HG03571 (cell line): Measurements from ENCODE around the gene LMO1.

Source experiments
- ATAC-seq: cut with Tn5 transposase; IDR thresholded peaks from one replicate; pipeline ENCODE4 v1.9.1; 2021; ENCODE audit not compliant: unreplicated experiment

The LMO1 gene

DNA sequence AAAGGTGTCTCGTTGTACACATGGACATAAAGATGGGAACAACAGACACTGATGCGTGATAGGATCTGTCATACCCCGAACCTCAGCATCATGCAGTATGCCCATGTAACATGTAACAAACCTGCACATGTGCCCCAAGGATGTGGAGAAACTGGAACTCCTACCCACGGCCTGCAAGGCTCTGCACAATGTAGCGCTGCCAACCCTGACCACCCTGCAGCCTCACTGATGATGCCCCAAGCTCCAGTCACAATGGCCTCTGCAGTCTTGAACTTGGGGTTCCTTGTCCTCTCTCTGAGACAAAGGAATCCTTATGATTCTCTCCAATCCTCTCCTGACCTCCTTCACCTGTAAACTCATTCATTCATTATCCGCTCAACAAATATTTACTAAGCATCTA is 14.2 kb downstream of the LMO1 start:
- ATAC-seq: no peak

- no peak for ATAC-seq
Measured at GRCh38 chr11:8248786-8249185, 14.9 kb downstream of the LMO1 start.

DNA sequence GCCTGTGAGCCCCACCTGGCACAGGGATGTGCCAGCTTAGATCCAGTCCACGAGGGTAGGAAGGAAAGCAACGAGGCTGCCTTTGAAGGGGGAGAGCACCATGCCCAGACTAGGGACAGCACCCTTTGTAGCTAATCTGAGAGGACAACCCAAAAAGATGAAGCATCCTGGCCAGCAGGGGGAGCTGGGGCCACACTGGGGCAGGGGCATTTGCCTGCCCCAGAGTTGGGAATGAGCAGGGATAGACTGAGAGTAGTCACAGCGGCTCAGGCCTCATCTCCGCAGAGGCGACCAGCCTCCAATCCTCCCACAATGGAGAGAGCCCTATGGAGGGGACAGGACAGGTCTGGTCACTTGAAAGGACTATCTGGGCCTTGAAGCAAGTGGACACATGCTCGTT is 16.4 kb downstream of the LMO1 start:
- no peak for ATAC-seq

DNA sequence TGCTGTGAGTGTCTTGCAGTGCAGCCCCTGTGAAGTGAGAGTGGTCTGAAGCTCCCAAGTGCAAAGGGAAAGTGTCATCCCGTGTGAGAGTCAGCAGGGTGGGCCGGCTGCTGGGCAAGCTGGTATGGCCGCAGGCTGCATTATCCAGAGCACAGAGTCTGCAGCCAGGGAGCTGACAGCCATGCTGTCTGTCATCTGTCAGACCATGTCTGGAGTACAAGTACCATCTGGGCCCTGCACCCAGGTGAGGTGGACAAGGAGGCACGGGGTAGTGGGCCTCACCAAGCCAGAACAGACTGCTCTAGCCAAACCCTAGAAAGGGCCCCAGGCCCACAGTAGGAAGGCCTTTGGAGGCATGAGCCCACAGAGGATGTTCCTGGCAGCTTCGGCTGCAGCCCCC is 20.2 kb downstream of the LMO1 start:
- no peak for ATAC-seq

GRCh38 chr11:8242499-8243280 is 21.0 kb downstream of the LMO1 start:
- ATAC-seq: no peak

DNA sequence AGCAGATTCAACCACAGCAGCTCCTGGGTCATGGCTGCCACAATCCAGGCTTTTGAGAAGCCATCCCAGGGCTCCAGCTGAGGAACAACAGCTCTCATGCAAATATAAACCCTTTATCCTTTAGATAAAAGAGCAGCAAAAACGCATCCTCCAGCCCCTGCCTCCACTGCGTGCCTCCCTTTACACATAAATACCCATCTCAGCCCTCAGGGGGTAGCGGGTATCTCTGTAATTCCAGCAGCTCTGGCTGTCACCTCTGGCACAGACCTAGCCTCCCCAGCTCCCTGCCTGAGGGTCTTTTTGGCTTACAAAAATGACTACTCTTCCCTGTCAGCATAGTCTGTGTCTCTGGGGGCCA is 21.6 kb downstream of the LMO1 start:
- ATAC-seq: no peak

- ATAC-seq: no peak
Measured at GRCh38 chr11:8241373-8242117, 22.1 kb downstream of the LMO1 start.

- ATAC-seq: no peak
Measured at GRCh38 chr11:8239536-8240228, 24.0 kb downstream of the LMO1 start.

- no peak for ATAC-seq
Measured at GRCh38 chr11:8239040-8239439, 24.6 kb downstream of the LMO1 start.

DNA sequence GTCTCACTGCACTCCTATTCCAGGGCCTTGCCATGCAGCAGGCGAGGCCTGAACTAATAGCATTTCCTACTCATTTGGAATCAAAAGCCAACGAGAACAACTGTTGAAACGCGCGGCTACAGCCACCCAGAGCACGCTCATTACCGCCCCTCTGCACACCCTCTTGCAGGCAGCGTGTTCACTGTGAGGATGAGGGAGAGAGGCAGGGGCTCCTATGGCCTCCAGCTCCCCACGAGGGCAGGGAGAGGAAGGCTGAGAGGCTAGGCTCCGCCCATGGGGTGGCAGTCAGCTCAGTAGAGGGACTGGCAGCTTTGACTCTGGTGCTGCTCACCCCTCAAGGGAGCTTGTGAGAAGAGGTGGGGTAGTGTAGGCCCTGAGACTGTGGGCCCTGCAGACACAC is 26.2 kb downstream of the LMO1 start:
- ATAC-seq: no peak

GRCh38 chr11:8235925-8236324 is 27.8 kb downstream of the LMO1 start:
- no peak for ATAC-seq

GRCh38 chr11:8234910-8235309 is 28.8 kb downstream of the LMO1 start:
- ATAC-seq: no peak

DNA sequence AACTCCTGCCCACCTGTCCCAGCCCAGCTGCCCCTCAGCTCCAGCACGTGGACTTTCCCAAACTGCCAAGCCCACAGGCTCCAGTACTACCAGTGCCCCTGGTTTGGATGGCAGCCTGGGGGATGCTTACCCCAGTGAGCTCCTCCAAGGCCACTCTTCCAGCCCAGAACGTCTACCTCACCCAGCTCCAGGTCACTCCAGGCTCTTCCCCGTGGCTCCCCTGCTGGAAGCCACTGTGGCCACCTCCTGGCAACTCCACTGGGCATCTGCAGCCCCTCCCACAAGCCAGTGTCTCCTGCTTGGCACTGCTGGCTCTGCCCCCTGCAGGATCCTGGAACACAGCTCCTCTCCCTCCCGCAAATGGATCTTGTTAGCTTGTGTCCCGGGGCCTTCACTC is 29.3 kb downstream of the LMO1 start:
- ATAC-seq: no peak

GRCh38 chr11:8233691-8234424 is 29.8 kb downstream of the LMO1 start:
- no peak for ATAC-seq

GRCh38 chr11:8232849-8233606 is 30.6 kb downstream of the LMO1 start:
- ATAC-seq: no peak

- no peak for ATAC-seq
Measured at GRCh38 chr11:8232414-8232813, 31.3 kb downstream of the LMO1 start.

- ATAC-seq: no peak
Measured at GRCh38 chr11:8231979-8232378, 31.7 kb downstream of the LMO1 start.

DNA sequence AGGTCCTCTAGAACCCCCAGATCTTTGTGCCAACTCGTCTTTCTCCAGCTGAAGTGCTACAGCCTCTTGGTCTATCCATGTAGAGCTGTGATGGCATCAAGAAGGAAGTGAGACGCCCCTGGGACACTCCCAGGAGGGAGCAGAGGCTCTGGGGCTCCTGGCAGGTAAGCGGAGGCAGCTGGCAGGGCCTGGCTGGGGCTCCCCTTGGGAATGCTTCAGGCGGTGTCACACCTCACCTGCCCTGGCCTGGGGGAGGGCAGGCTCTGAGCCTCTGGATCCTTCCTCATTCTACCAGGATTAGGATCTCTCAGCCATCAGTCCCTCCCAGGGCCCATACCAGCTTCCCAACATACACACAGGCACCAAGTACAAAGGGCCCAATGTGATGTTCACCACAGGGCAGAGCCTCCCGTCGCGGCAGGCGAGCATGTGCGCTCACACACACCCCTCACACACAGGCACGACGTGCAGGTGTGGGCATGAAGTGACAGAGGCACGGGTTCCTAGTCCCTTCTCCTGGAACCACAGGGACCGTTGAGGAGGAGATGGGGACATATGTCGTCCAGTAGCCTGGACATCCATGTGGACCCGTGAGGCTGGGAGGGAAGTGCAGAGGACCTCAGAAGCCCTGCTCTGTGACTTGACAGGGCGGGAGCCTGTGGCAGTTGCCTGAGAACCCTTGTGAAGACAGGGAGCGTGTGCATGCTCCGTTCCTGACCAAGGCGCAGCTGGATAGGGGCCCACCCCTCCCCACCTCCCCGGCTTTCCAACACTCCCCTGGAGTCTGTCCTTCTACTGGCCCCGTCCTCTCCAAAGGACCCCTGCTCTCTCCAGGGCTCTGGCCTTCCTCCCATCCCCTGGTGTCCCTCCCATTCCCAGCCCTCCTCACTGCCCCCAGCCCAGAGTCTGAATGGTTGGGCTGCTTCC is 32.5 kb downstream of the LMO1 start:
- ATAC-seq: no peak

DNA sequence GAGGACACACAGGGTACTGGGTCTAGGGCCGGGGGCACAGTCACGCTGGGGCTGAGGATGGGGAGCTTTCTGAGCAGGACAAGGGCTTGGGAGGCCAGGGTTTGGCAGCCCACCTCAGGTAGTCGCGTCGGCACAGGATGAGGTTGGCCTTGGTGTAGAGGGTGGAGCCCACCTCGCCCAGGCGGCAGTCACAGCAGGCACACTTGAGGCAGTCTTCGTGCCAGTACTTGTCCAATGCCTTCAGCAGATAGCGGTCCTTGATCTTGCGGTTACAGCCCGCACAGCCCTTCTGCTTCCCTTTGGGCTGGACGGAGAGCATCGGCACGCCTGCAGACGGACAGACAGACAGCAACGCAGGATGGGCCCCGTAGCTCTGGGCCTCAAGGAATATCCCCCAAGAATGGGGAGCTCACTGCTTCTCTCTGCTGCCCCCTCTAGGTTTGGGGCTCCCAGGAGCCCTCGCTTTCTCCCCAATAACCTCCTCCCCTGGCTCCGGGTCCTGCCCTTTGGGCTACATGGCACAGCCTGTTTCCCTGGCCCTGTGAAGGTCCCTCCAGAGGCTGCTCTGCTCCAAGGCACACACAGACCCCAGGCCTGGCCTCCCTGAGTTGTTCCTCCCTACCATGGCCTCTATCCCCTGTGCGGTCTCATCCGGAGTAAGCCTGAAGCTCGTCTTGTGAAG is 33.4 kb downstream of the LMO1 start:
- ATAC-seq: no peak
